ENCODE results near the gene TFF1. TPM values are rescaled to one million over a fixed set of nuclear protein-coding genes. Genes with fewer than 3 reads are reported as not detected.
A peak's percentile ranks its signal among the peaks of the same experiment; 100 is the strongest.

Gene TFF1
- total RNA-seq, 2 donors from 2014 or later, result 3.0 to 66.4 TPM

DNA sequence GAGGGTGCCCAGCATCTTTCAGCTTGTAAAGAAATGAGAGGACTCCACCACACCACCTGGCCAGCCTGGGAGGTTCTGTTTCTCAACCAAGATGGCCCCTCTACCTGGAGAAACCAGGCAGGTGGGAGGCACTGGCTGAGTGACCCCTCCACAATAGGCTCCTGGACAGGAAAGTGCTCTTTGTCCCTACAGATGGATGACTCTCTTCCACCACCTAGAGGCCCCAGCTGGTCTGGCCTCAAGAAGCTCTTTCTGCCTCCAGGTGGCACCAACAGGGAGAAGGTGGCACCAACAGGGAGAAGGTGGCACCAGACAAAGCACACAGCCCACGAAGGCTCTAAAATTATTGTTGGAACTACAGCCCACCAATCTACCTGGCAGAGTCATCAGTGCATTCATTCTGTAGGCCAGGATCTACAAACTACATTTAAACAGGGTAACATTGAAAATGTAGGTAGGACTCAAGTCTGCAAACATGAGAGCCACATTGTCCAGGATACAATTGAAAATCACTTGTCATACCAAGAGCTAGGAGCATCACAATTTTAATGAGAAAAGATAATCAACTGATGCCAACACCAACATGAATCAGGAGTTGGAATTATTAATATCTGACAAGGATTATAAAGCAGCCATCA lies 15.1 kb upstream of the TFF1 start:
- ATAC-seq, result peak; percentile 84
- Histone ChIP-seq H3K27ac (no peak overlapping the region), H3K36me3 (replicated peaks in 1 of 2; ENCODE audit: insufficient read depth in 1 of 2, low read depth in 2 of 2) (no peaks in the 10 kb centered on the region), H3K27me3 (no peaks in the 10 kb centered on the region), H3K9me3 (no peaks in the 10 kb centered on the region), H3K4me3 (no peak overlapping the region), H3K4me1 (peaks cover under 1% of the 10 kb centered on the region)
- 0 to 29% methylated on average over 1 of the region's 1 CpG for WGBS, 2 donors
- intact Hi-C loops (cut with DNase I), result no loop called here
- TF ChIP-seq POLR2A (IDR thresholded peaks at IDR 0.05) (no peak), CTCF (IDR thresholded peaks at IDR 0.05) (peak; percentile 50 to 97 (median 76))
- DNase-seq, result peak; percentile 44 to 80 (median 72)

GRCh38 chr21:42379426-42380215 lies 13.3 kb upstream of the TFF1 start:
- Histone ChIP-seq H3K27ac (no peak overlapping the region), H3K4me3 (no peak overlapping the region), H3K4me1 (peaks cover 4% of the 10 kb centered on the region), H3K9me3 (no peaks in the 10 kb centered on the region), H3K36me3 (replicated peaks in 1 of 2; ENCODE audit: insufficient read depth in 1 of 2, low read depth in 2 of 2) (no peaks in the 10 kb centered on the region), H3K27me3 (no peaks in the 10 kb centered on the region)
- ATAC-seq (no peak), DNase-seq (no peak)
- 71 to 80% methylated on average over 17 of the region's 17 CpGs for WGBS, 2 donors
- TF ChIP-seq CTCF (IDR thresholded peaks at IDR 0.05) (no peak), POLR2A (IDR thresholded peaks at IDR 0.05) (no peak)
- intact Hi-C loops (cut with DNase I), result no loop called here

DNA sequence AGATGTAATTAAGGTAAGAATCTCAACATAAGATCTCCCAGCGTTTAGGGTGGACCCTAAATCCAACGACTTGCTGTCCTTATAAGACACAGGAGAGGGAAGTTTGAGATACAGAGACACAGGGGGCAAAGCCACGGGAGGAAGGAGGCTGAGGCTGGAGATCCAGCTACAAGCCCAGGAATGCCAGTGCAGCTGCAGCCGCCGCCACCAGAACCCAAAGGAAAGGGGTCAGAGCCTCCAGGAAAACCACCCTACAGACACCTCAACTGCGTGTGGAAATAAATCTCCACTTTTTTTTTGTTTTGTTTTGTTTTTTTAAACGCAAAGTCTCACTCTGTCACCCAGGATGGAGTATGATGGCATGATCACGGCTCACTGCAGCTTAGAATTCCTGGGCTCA lies 12.1 kb upstream of the TFF1 start:
- Histone ChIP-seq H3K27me3 (no peaks in the 10 kb centered on the region), H3K4me3 (no peak overlapping the region), H3K9me3 (no peaks in the 10 kb centered on the region), H3K27ac (no peak overlapping the region), H3K36me3 (replicated peaks in 1 of 2; ENCODE audit: insufficient read depth in 1 of 2, low read depth in 2 of 2) (no peaks in the 10 kb centered on the region), H3K4me1 (peaks cover 4% of the 10 kb centered on the region)
- no peak for DNase-seq
- ATAC-seq, result no peak
- intact Hi-C loops (cut with DNase I), result no loop called here
- WGBS, 2 donors, result 64 to 78% methylated on average over 8 of the region's 8 CpGs
- TF ChIP-seq CTCF (IDR thresholded peaks at IDR 0.05) (no peak), POLR2A (IDR thresholded peaks at IDR 0.05) (no peak)

- WGBS, 2 donors, result 64 to 81% methylated on average over 5 of the region's 5 CpGs
- Histone ChIP-seq H3K27ac (no peak overlapping the region), H3K4me3 (no peak overlapping the region), H3K4me1 (peaks cover 4% of the 10 kb centered on the region), H3K27me3 (no peaks in the 10 kb centered on the region), H3K36me3 (replicated peaks in 1 of 2; ENCODE audit: insufficient read depth in 1 of 2, low read depth in 2 of 2) (no peaks in the 10 kb centered on the region), H3K9me3 (no peaks in the 10 kb centered on the region)
- intact Hi-C loops (cut with DNase I), result no loop called here
- TF ChIP-seq POLR2A (IDR thresholded peaks at IDR 0.05) (no peak), CTCF (IDR thresholded peaks at IDR 0.05) (no peak)
- ATAC-seq (no peak), DNase-seq (no peak)
These were observed 11.6 kb upstream of the TFF1 start for GRCh38 chr21:42377951-42378340.

Data from body of pancreas (tissue), 4 donors.